ENCODE results near the gene TRPM4. TPM values are rescaled to one million over a fixed set of nuclear protein-coding genes. Genes with fewer than 3 reads are reported as not detected.

Gene TRPM4
- total and polyA plus RNA-seq, 10 of the 15 experiments (the other 5 are each of a cell fraction or from before 2014, with no cell fraction given), result 0.10 to 0.64 (median 0.15) TPM; not detected in 7

- TF ChIP-seq ZZZ3 (IDR thresholded peaks at IDR 0.05; ENCODE audit: control insufficient read depth, insufficient read length, low read depth) (no peak), PAX5 (IDR thresholded peaks at IDR 0.05; ENCODE audit: borderline replicate concordance, low read depth, low read length) (no peak), CBX5 (IDR thresholded peaks at IDR 0.05; ENCODE audit: low read depth) (no peak), PKNOX1 (IDR thresholded peaks at IDR 0.05) (peak; percentile 84), PBX3 (IDR thresholded peaks at IDR 0.05; ENCODE audit: insufficient replicate concordance, low read depth, low read length) (peak; percentile 42), ZSCAN29 (IDR thresholded peaks at IDR 0.05) (no peak), MAX (IDR thresholded peaks at IDR 0.05; ENCODE audit: low read depth, low read length) (peak; percentile 94), ZNF622 (IDR thresholded peaks at IDR 0.05) (no peak), SP1 (IDR thresholded peaks at IDR 0.05; ENCODE audit: low read depth, low read length) (peak; percentile 39), MLLT1 (IDR thresholded peaks at IDR 0.05) (no peak), PAX8 (IDR thresholded peaks at IDR 0.05) (no peak), FOS (IDR thresholded peaks at IDR 0.05; ENCODE audit: borderline replicate concordance, extremely low read depth, insufficient read length) (no peak), E2F4 (IDR thresholded peaks at IDR 0.05; ENCODE audit: low read depth, low read length) (peak; percentile 89)
These were observed 29.7 kb upstream of the TRPM4 start (continued) for GRCh38 chr19:49127674-49128544.
